GM12878 (cell line): ENCODE measurements around the gene LGI1. TPM values are rescaled to one million over a fixed set of nuclear protein-coding genes. Genes with fewer than 3 reads are reported as not detected.

Experiments used
- ATAC-seq: fragments of 200-7000 bp; cut with Tn5 transposase; 3 replicates; pipeline ENCODE4 v1.9.1; 2020; ENCODE audit warnings: mild to moderate bottlenecking, moderate library complexity
- BruUV-seq: library from RNA; stranded (reverse); fragments of 400-500 nt; replicated peaks from 2 replicates; lab custom pipeline; 2021; lab: Mats Ljungman, UMichigan
- CTCF ChIA-PET: fragments of 300-600 bp; sonication (Branson Sonifier 250); formaldehyde crosslinking; extraction: SDS; loops from one replicate; lab custom pipeline; 2021; ENCODE audit warnings: inconsistent platforms; lab: Yijun Ruan, JAX
- POLR2A ChIA-PET: fragments of 350-600 bp; formaldehyde crosslinking; extraction: SDS; loops from one replicate; lab custom pipeline; 2021; ENCODE audit warnings: inconsistent platforms; lab: Charles Lee
- RAD21 ChIA-PET: fragments of 300-600 bp; sonication (Branson Sonifier 250); formaldehyde crosslinking; loops from one replicate; lab custom pipeline; 2023; ENCODE audit warnings: antibody characterized with exemption; ENCODE audit not compliant: unreplicated experiment; lab: Charles Lee
- SMC1A ChIA-PET: fragments of 300-600 bp; sonication (Branson Sonifier 250); formaldehyde crosslinking; loops from one replicate; lab custom pipeline; 2023; ENCODE audit not compliant: unreplicated experiment, uncharacterized antibody; lab: Charles Lee
- DNase-seq: peaks from one replicate; pipeline ENCODE4 v3.0.0-alpha.2; 2011; ENCODE audit warnings: low read depth, low spot score
- FAIRE-seq: peaks from 3 replicates; lab custom pipeline; 2011; peaks lifted over from hg19 to GRCh38; lab: Jason Lieb, UNC
- H2AFZ ChIP-seq: 2 replicates; pipeline ENCODE4 v1.6.0; 2011; ENCODE audit warnings: low read depth, low read length, control low read depth; ENCODE audit not compliant: control insufficient read depth
- H3K27ac ChIP-seq: 2 replicates; pipeline ENCODE4 v1.5.1; 2011; ENCODE audit warnings: control low read depth; ENCODE audit not compliant: control insufficient read depth, insufficient read depth
- H3K27me3 ChIP-seq, 2 experiments: replicated peaks in 1 of 2; 2 replicates each; pipeline versions ENCODE4 v1.6.0 to v1.6.1; 2011; ENCODE audit warnings: low read length in 1 of 2; ENCODE audit not compliant: control insufficient read depth in 2 of 2, insufficient read depth in 2 of 2
- H3K36me3 ChIP-seq, 2 experiments: 2 replicates each; pipeline ENCODE4 v1.5.1; 2011; ENCODE audit warnings: low read length in 1 of 2; ENCODE audit not compliant: control insufficient read depth in 2 of 2, insufficient read depth in 2 of 2
- H3K4me1 ChIP-seq: 2 replicates; pipeline ENCODE4 v1.6.1; 2011; ENCODE audit warnings: mild to moderate bottlenecking, low read length, moderate library complexity, mixed read lengths; ENCODE audit not compliant: control insufficient read depth, insufficient read depth
- H3K4me2 ChIP-seq: 2 replicates; pipeline ENCODE4 v1.6.0; 2011; ENCODE audit warnings: control low read depth; ENCODE audit not compliant: control insufficient read depth, insufficient read depth
- H3K4me3 ChIP-seq: fragments of 200-600 bp; sonication (generic); 2 replicates; pipeline ENCODE4 v1.5.1; 2016
- H3K79me2 ChIP-seq: 2 replicates; pipeline ENCODE4 v1.6.0; 2011; ENCODE audit warnings: low read length; ENCODE audit not compliant: control insufficient read depth, insufficient read depth
- H3K9ac ChIP-seq: 2 replicates; pipeline ENCODE4 v1.8.0; 2011; ENCODE audit warnings: low read length, control low read depth, mixed read lengths; ENCODE audit not compliant: control insufficient read depth, insufficient read depth
- H3K9me3 ChIP-seq: replicated peaks from 3 replicates; pipeline ENCODE4 v1.5.1; 2011; ENCODE audit warnings: mild to moderate bottlenecking, low read length; ENCODE audit not compliant: control insufficient read depth, insufficient read depth
- H4K20me1 ChIP-seq: 2 replicates; pipeline ENCODE4 v1.6.0; 2011; ENCODE audit not compliant: control insufficient read depth, insufficient read depth
- NR2F1 ChIP-seq: fragments of 450-650 bp; conservative IDR thresholded peaks from 2 replicates; pipeline ENCODE4 v1.6.1; 2017; ENCODE audit warnings: mild to moderate bottlenecking
- SRF ChIP-seq, 2 experiments: IDR thresholded peaks; 2 replicates each; pipeline ENCODE4 v1.6.1; 2011; ENCODE audit warnings: low read depth in 2 of 2, low read length in 2 of 2, mild to moderate bottlenecking in 1 of 2, moderate library complexity in 1 of 2
- TCF12 ChIP-seq: IDR thresholded peaks from 2 replicates; pipeline ENCODE4 v1.6.1; 2011; ENCODE audit warnings: low read depth, mild to moderate bottlenecking, low read length
- ZNF207 ChIP-seq: fragments of 450-650 bp; IDR thresholded peaks from 2 replicates; pipeline ENCODE4 v1.6.1; 2014; ENCODE audit warnings: antibody characterized with exemption, mild to moderate bottlenecking, borderline replicate concordance
- ZNF24 ChIP-seq: fragments of 450-650 bp; IDR thresholded peaks from 2 replicates; pipeline ENCODE4 v1.6.1; 2017; ENCODE audit warnings: antibody characterized with exemption, mild to moderate bottlenecking
- ZNF592 ChIP-seq: fragments of 450-650 bp; IDR thresholded peaks from 2 replicates; pipeline ENCODE4 v1.6.1; 2017; ENCODE audit warnings: mild to moderate bottlenecking, moderate library complexity
- WGBS: methylation state at CpG from one replicate; pipeline ENCODE4 v1.1.6; 2016; ENCODE audit warnings: low lambda C conversion rate; ENCODE audit not compliant: insufficient replicate concordance, insufficient coverage; ENCODE audit errors: missing lambda C conversion rate; 5-methylcytosine and 5-hydroxymethylcytosine counted together
- in situ Hi-C: fragments of 300-500 bp; cut with MboI; formaldehyde crosslinking; loops from 9 replicates; pipeline ENCODE4 v1.14.3; 2018; ENCODE audit warnings: mixed read lengths
- intact Hi-C: fragments of 100-400 bp; cut with micrococcal nuclease; formaldehyde crosslinking; loops from one replicate; pipeline ENCODE4 v1.14.2; 2022; ENCODE audit not compliant: unreplicated experiment
- polyA plus RNA-seq, 11 experiments: library from polyadenylated mRNA; depleted of rRNA in 4 of 11; unstranded in 6 of 11; stranded (reverse) in 5 of 11; fragments of >200 nt; fragmentation: Nextera tagmentation in 4 of 11; fragmentation: Illumina TruSeq in 1 of 11; extraction: Ambion mirVana in 4 of 11; extraction: Trizol in 1 of 11; gene quantifications; 1 replicate in 1 of 11; 2 replicates in 10 of 11; pipeline versions ENCODE4 v1.2.1 to v1.2.3, GENCODE V29; 2011 to 2016; ENCODE audit warnings: inconsistent platforms in 2 of 11, missing spikeins in 2 of 11, low read depth in 1 of 11
- total RNA-seq, 4 experiments: library from RNA; depleted of rRNA in 3 of 4; stranded (reverse); fragments of >200 nt in 3 of 4; fragmentation: Illumina TruSeq in 1 of 4; extraction: Trizol in 1 of 4; gene quantifications; 2 replicates each; pipeline versions ENCODE4 v1.2.1 to v1.2.3, GENCODE V29; 2013 to 2021
- TF ChIP-seq, protein P1 (sequence below): IDR thresholded peaks from 2 replicates; pipeline ENCODE4 v1.6.1; 2012; ENCODE audit warnings: low read depth, low read length, improper control_type of control experiment

Gene LGI1
- total and polyA plus RNA-seq, 10 of the 15 experiments (the other 5 are each of a cell fraction or from before 2014, with no cell fraction given), result not detected

- H3K9me3 ChIP-seq, result no peaks in the 10 kb centered on the region
- peaks cover 29% of the 10 kb centered on the region for H3K4me1 ChIP-seq
- ATAC-seq, result no peak
- H3K27ac ChIP-seq, result no peak overlapping the region
- H3K27me3 ChIP-seq, result no peaks in the 10 kb centered on the region
- no peak for FAIRE-seq
- POLR2A ChIA-PET, result interaction anchor here (1.1 to 1.2 kb wide), 2 partner anchors 13 to 819 kb away, joined by 3 to 6 read pairs; no protein-coding TSS in a partner anchor
- CTCF ChIA-PET, result interaction anchor here (1.0 to 1.8 kb wide), 3 partner anchors 14 to 25 kb away, joined by 3 to 16 read pairs (median 4); partner anchors contain the start of gene FRA10AC1
- no peaks in the 10 kb centered on the region for H3K36me3 ChIP-seq
- no TSS peak for BruUV-seq
- SMC1A ChIA-PET, result interaction anchor here (1.1 to 5.1 kb wide), 5 partner anchors 13 to 27 kb away, joined by 3 to 24 read pairs (median 4); partner anchors contain the start of gene FRA10AC1
- no peak overlapping the region for H3K4me3 ChIP-seq
- H3K79me2 ChIP-seq, result no peaks in the 10 kb centered on the region
- H3K4me2 ChIP-seq, result no peak overlapping the region
- RAD21 ChIA-PET, result interaction anchor here (1.3 to 2.6 kb wide), 2 partner anchors 17 to 23 kb away, joined by 6 to 15 read pairs; partner anchors contain the start of gene FRA10AC1
- 81% methylated on average over 3 of the region's 3 CpGs for WGBS
- no peak overlapping the region for H2AFZ ChIP-seq
- H3K9ac ChIP-seq, result no peak overlapping the region
- H4K20me1 ChIP-seq, result no peaks in the 10 kb centered on the region
- TF ChIP-seq TCF12 (no peak), SRF (IDR thresholded peaks at IDR 0.05; ENCODE audit: low read depth in 2 of 2, low read length in 2 of 2) (no peak), NR2F1 (no peak), ZNF592 (no peak), ZNF207 (no peak), ZNF24 (no peak)
- TF ChIP-seq, protein P1, sequence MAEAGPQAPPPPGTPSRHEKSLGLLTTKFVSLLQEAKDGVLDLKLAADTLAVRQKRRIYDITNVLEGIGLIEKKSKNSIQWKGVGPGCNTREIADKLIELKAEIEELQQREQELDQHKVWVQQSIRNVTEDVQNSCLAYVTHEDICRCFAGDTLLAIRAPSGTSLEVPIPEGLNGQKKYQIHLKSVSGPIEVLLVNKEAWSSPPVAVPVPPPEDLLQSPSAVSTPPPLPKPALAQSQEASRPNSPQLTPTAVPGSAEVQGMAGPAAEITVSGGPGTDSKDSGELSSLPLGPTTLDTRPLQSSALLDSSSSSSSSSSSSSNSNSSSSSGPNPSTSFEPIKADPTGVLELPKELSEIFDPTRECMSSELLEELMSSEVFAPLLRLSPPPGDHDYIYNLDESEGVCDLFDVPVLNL, result no peak
- in situ Hi-C loops, result no loop called here
- intact Hi-C loops, result no loop called here
- DNase-seq, result no peak
These were observed 37.8 kb upstream of the LGI1 start for GRCh38 chr10:93719901-93720300.
